Naive thymus-derived CD8-positive, alpha-beta T cell (primary cell): ENCODE measurements around the gene NUP43. TPM values are rescaled to one million over a fixed set of nuclear protein-coding genes. Genes with fewer than 3 reads are reported as not detected.
A peak's percentile ranks its signal among the peaks of the same experiment; 100 is the strongest.
"Not testable (repeated sequence)": the region's sequence is repeated elsewhere in the genome, so short reads cannot be mapped to it uniquely, and the experiment has no call there.

ENCODE experiments used
- ATAC-seq, 2 donors: fragments of 150-1000 bp; cut with Tn5 transposase in 1 of 2; sonication (Bioruptor Pico), chemical (Tn5 transposase) in 1 of 2; 1 replicate in 1 of 2; 2 replicates in 1 of 2; pipeline ENCODE4 v1.10.0; 2021; ENCODE audit warnings: mild to moderate bottlenecking in 2 of 2, moderate library complexity in 2 of 2
- POLR2A ChIA-PET: fragments of 350-600 bp; sonication (Branson Sonifier 250); formaldehyde crosslinking; loops from one replicate; lab custom pipeline; 2021; ENCODE audit warnings: antibody characterized with exemption; lab: Charles Lee
- DNase-seq, 10 donors: peaks; one replicate each; pipeline versions ENCODE4 v3.0.0 to v3.0.0-alpha.2; 2020 to 2022
- H3K27ac Mint-ChIP-seq, 10 donors: one replicate each; pipeline ENCODE4 v1.8.0; 2020 to 2022; ENCODE audit warnings: mild to moderate bottlenecking in 10 of 10, mixed read lengths in 10 of 10, moderate library complexity in 4 of 10, inconsistent platforms in 1 of 10
- H3K27me3 Mint-ChIP-seq, 5 donors: one replicate each; pipeline ENCODE4 v1.8.0; 2021 to 2022; ENCODE audit warnings: mixed read lengths in 5 of 5
- H3K36me3 Mint-ChIP-seq, 3 donors: one replicate each; pipeline ENCODE4 v1.8.0; 2020 to 2022; ENCODE audit warnings: mixed read lengths in 3 of 3, mild to moderate bottlenecking in 2 of 3, inconsistent platforms in 1 of 3
- H3K4me1 Mint-ChIP-seq, 4 donors: one replicate each; pipeline ENCODE4 v1.8.0; 2021 to 2022; ENCODE audit warnings: mixed read lengths in 4 of 4
- H3K4me3 Mint-ChIP-seq, 10 donors: one replicate each; pipeline ENCODE4 v1.8.0; 2020 to 2022; ENCODE audit warnings: mild to moderate bottlenecking in 10 of 10, mixed read lengths in 10 of 10, moderate library complexity in 6 of 10, inconsistent platforms in 1 of 10
- H3K9me3 Mint-ChIP-seq, 9 donors: one replicate each; pipeline ENCODE4 v1.8.0; 2020 to 2022; ENCODE audit warnings: mixed read lengths in 9 of 9, mild to moderate bottlenecking in 3 of 9, inconsistent platforms in 1 of 9, moderate library complexity in 1 of 9
- polyA plus RNA-seq, 3 donors: library from polyadenylated mRNA; unstranded; fragments of 300-500 nt; fragmentation: Illumina TruSeq; gene quantifications; one replicate each; pipeline ENCODE4 v1.2.3, GENCODE V29; 2021
- total RNA-seq, 8 experiments: library from RNA in 2 of 8; stranded (reverse) in 2 of 8; gene quantifications; one replicate each; pipeline ENCODE4 v1.2.3 and lab custom pipeline; 2021 to 2026

The NUP43 gene
- total and polyA plus RNA-seq, 5 experiments from 2014 or later: 2.4 to 66.1 (median 6.3) TPM

DNA sequence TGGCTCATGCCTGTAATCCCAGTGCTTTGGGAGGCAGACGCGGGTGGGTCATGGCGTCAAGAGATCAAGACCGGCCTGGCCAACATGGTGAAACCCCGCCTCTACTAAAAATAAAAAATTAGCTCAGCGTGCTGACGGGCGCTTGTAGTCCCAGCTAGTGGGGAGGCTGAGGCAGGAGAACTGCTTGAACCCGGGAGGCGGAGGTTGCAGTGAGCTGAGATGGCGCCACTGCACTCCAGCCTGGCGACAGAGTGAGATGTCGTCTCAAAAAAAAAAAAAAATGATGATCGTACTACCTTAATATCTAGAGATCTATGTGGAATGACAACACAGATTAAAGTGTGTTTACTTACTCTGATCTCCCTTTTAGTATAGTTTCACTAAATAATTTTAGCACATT lies 64.5 kb downstream of the NUP43 start:
- peaks cover 0 to 69% (median 18%) of the 10 kb centered on the region in 3 donors for H3K36me3 Mint-ChIP-seq
- ATAC-seq, H3K27ac Mint-ChIP-seq, H3K27me3 Mint-ChIP-seq, H3K4me3 Mint-ChIP-seq, H3K9me3 Mint-ChIP-seq, DNase-seq, POLR2A ChIA-PET: not testable (repeated sequence)
- peaks cover 8 to 26% (median 14%) of the 10 kb centered on the region in 4 donors for H3K4me1 Mint-ChIP-seq

- Mint-ChIP-seq H3K36me3 (peaks cover 0 to 67% (median 22%) of the 10 kb centered on the region in 3 donors), H3K9me3 (no peaks in the 10 kb centered on the region), H3K4me3 (no peak overlapping the region), H3K27ac (peak overlapping the region in 5 of 10 donors; percentile 7 to 42 (median 25)), H3K27me3 (no peaks in the 10 kb centered on the region), H3K4me1 (peaks cover 2 to 20% (median 8%) of the 10 kb centered on the region in 4 donors)
- no peak for ATAC-seq
- POLR2A ChIA-PET: no interaction called here
- DNase-seq: no peak
Measured at GRCh38 chr6:149681209-149681608, 65.1 kb downstream of the NUP43 start.

GRCh38 chr6:149680503-149680902 lies 65.8 kb downstream of the NUP43 start:
- H3K27ac Mint-ChIP-seq: peak overlapping the region in 3 of 10 donors; percentile 14 to 41 (median 33)
- ATAC-seq (no peak), DNase-seq (no peak)
- H3K4me3 Mint-ChIP-seq: no peak overlapping the region
- H3K9me3 Mint-ChIP-seq: no peaks in the 10 kb centered on the region
- peaks cover 0 to 18% (median 8%) of the 10 kb centered on the region in 4 donors for H3K4me1 Mint-ChIP-seq
- H3K36me3 Mint-ChIP-seq: peaks cover 0 to 67% (median 22%) of the 10 kb centered on the region in 3 donors
- POLR2A ChIA-PET: no interaction called here
- no peaks in the 10 kb centered on the region for H3K27me3 Mint-ChIP-seq

Other genes with a start within 250 kb of the NUP43 start
- 10 to 100 TPM; 35.2 to 39.5 TPM for gene PPIL4, start 200.5 kb downstream of the NUP43 start, total RNA-seq
- 10 to 100 TPM in 2 of 3 donors, 1 to 10 TPM in 1; 7.1 to 11.8 (median 11.8) TPM for gene PPIL4, start 200.5 kb downstream of the NUP43 start, polyA plus RNA-seq
- gene GINM1, start 180.2 kb downstream of the NUP43 start, total RNA-seq: 10 to 100 TPM; 20.9 to 24.0 TPM
- 10 to 100 TPM; 15.9 to 20.7 (median 20.1) TPM for gene GINM1, start 180.2 kb downstream of the NUP43 start, polyA plus RNA-seq
- gene KATNA1, start 97.8 kb downstream of the NUP43 start, total RNA-seq: 10 to 100 TPM; 16.2 to 16.6 TPM
- gene KATNA1, start 97.8 kb downstream of the NUP43 start, polyA plus RNA-seq: 10 to 100 TPM; 17.3 to 24.9 (median 18.9) TPM
- gene LATS1, start 28.4 kb downstream of the NUP43 start, total RNA-seq: 10 to 100 TPM; 45.1 to 55.7 TPM
- gene LATS1, start 28.4 kb downstream of the NUP43 start, polyA plus RNA-seq: 10 to 100 TPM in 2 of 3 donors, 1 to 10 TPM in 1; 6.8 to 14.2 (median 14.1) TPM
- 10 to 100 TPM; 53.4 to 54.8 TPM for gene PCMT1, start 3.2 kb upstream of the NUP43 start, total RNA-seq
- gene PCMT1, start 3.2 kb upstream of the NUP43 start, polyA plus RNA-seq: 100 to 1,000 TPM; 141 to 148 (median 145) TPM
- gene LRP11, start 117.8 kb upstream of the NUP43 start, total RNA-seq: 1 to 10 TPM; 1.4 to 1.8 TPM
- gene LRP11, start 117.8 kb upstream of the NUP43 start, polyA plus RNA-seq: under 1 TPM; 0.33 to 0.43 (median 0.37) TPM
- gene RAET1E, start 151.6 kb upstream of the NUP43 start, total RNA-seq: not detected
- not detected for gene RAET1E, start 151.6 kb upstream of the NUP43 start, polyA plus RNA-seq
- gene RAET1G, start 176.6 kb upstream of the NUP43 start, total RNA-seq: not detected
- not detected for gene RAET1G, start 176.6 kb upstream of the NUP43 start, polyA plus RNA-seq
- not detected for gene ULBP2, start 195.5 kb upstream of the NUP43 start, total RNA-seq
- gene ULBP2, start 195.5 kb upstream of the NUP43 start, polyA plus RNA-seq: under 1 TPM in 2 of 3 donors, not detected in 1; 0.37 to 0.41 TPM
- gene ULBP1, start 217.4 kb upstream of the NUP43 start, total RNA-seq: under 1 TPM in 1 of 2 experiments, not detected in 1; 0.16 TPM
- gene ULBP1, start 217.4 kb upstream of the NUP43 start, polyA plus RNA-seq: not detected